Stimulated activated CD4-positive, alpha-beta T cell treated with anti-CD3 and anti-CD28 coated beads, Interleukin-4, amount 100 ng/mL, for 48 hours (primary cell): Measurements from ENCODE around the gene SIL1.

Source experiments
- DNase-seq, 2 donors: peaks; one replicate each; pipeline ENCODE4 v3.0.0-alpha.2; 2020; ENCODE audit warnings: low read depth in 2 of 2

The SIL1 gene

DNA sequence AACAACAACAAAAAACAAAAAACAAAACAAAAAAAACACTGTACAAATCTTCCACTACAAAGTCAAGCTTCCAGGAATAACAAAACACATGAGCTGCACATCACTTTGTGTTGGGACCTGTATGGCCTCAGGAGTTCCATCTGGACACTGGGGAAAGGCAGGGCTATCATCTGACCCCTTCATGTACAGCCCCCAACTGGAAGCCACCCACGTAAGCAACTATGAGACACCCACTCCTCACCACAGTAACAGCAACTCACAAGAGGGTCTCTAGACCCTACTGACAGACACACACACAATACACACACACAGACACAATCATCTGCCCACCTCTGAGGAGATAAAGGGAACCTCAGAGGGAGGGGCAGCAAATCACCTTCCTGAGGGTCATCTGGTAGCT, 241.4 kb downstream of the SIL1 start:
- DNase-seq: no peak

DNA sequence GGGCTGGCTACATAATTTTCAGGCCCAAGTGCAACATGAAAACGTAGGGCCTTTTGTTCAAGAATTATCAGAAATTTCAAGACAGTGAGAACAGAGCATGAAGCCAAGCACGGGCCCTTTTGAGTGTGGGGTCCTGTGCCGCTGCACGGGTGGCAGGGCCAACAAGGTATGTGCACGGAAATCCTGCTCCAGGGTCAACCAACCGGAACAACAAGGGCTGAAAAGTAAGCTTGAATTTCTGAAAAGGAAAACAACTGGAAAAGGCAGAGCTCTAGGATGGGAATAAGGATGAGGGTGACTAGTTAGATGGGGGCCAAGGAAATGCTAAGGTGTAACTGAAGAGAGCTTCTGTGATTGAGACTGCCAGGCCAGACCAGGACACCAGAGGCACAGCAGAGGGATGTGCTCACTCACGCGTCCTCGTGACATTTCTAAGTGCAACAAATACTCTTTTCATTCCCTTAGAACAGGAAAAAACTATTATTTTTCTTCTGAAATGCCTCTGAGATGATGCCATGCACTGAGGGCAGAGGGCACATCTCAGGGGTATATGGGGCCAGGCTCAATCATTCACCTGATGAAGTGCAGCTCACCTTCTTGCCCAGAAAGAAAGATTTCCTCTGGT, 242.4 kb downstream of the SIL1 start:
- DNase-seq: no peak

DNA sequence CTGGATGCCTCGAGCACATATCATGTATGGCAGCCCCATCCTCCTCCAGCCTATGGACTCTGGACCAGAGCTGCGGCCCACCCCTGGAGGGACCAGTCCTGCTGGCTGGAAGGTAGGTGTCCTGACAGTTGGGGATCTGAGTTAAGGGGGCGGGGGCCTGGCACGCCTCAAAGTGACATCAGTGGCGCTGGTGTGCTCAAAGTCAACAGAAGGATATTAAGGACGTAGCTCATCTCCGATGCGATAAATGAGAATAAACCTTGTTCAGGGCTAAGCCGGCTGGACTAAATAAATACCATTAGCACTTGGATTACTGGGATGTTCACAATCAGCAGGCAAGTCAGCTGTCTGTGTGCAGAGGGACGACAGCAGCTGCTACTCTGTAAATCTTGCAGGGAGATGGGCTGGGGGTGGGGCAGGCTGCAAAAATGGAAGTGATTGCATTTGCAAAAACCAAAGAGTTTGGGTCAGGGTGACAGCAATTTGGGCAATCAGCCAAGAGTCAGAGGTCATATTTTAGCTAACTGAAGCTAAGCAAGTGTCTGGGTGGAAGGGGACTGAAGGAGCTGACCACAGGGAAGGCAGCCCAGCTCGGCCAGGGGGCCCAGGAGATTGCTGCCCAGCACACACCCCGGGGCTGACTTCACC, 243.0 kb downstream of the SIL1 start:
- no peak for DNase-seq

DNA sequence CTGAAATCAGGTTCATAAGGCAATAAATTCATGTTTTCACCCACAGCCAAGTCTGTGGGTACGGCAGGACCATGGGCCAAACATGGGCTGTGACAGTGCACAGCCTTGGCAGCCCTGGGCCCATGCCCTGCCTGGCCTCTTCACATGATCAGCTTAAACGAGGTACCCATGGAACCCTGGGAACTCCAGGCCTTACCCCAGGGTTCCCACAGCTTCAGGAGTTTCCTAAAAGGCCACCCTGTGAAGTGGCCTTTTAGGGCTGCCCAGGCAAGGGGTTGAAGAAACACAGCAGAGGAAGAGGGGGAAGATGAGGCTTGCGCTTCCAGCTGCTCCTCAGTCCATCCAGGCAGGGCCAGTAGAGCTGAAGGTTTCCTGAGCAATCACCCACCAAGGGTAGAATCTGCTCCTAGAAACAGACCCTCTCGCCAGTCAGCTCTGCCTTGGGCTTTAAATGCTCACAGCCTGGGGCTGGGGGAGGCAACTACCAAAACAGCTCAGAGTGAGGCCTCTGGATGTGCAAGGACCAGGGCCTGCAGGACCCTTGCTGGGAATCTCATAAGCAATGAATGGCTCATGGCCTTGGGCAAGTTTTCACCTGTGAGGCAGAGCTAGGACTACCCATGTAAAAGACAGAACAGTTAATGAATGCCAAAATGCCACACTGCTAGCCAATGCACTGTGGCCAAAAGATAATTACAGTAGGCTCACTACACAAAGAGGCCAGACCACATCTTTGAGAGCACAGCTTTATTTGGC, 243.7 kb downstream of the SIL1 start:
- DNase-seq: no peak

DNA sequence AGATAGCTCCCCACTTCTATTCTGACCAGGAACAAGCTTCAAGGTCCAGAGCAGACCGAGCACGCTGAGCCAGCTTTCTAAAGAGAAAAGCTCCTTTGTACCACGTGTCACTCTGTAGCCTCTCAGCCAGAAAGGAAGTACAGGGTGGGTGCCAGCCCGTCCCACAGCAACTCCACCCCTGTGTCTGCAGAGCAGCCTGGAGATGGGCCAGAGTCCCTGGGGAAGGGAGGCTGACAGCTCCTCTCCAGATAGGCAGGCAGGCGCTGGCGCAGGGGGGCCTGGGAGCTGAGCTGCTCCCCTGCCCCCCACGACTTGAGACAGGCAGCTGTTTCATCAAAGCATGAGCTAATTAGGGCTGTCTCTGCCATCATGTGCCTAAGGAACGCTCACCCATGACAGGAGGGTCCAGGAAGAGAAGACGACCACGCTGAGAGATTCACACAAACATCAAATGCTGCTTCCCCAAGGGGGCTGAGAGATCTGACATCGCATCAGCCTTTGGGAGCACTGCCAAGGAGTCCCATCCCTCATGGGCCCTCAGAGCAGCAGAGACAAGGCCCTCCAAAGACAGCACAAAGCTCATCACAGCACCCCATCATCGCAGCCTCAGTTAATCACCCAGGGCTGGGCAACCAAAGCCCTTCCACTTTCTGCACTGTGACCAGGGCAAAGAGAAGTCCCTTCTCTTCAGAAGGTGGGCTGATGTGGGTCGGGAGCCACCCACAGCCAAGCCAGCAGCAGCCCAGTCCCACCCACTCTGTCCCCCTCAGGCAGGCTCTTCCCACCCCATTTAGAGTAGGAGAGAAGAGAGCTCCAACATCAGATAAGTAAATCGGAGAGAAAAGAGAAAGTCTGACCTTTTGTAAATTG, 244.5 kb downstream of the SIL1 start:
- DNase-seq: no peak

DNA sequence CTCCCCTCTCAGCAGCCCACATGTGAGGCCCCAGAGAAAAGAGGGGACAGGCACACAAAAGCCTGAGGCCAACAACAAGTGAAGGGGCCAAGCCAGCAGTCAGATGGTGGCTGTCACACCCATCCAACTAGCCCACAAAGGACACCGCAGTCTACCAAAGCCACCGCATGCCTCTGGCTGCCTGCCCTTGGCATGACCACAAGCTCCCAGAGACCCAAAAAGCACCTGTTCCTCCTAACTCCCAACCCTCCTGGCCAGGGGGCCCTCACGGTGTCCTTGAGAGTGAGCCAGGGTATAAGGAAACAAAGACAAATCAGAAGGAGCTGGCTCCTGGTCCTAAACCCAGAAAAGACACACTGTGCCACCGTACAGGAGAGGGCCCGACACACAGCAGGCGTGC, 245.2 kb downstream of the SIL1 start:
- no peak for DNase-seq

DNA sequence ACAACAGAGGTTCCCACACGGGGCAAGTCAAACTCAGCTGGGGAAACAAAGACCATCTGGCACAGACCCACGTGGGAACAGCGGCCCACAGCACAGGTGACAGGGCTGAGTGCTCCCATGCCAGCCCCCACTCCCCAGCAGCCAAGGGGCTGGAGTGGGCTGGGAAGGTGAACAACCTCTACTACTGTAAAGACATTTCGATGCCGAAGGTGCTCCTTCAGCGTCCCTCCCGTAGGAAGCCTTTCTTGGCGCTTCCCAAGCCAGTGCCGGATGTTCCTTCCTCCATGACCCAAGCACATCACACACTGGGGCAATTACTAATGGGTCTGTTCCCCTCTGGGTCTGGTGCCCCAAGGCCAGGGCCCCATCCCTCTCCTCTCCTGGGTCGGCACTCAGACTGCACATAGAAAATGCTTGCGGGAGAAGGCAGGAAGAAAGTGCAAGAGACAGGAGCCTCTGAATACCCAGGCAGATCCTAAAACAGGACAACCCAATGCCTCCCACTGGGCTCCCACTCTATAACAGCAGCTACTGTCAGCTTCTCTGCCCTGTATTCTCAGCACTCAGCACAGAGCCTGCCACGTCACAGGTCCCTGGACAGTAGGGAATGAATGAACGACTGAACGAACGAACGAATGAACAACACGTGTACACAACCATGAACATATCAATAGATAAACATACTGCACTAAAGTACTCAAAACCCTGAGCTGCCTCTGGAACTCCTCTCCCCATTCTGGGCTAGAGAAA, 246.0 kb downstream of the SIL1 start:
- no peak for DNase-seq

DNA sequence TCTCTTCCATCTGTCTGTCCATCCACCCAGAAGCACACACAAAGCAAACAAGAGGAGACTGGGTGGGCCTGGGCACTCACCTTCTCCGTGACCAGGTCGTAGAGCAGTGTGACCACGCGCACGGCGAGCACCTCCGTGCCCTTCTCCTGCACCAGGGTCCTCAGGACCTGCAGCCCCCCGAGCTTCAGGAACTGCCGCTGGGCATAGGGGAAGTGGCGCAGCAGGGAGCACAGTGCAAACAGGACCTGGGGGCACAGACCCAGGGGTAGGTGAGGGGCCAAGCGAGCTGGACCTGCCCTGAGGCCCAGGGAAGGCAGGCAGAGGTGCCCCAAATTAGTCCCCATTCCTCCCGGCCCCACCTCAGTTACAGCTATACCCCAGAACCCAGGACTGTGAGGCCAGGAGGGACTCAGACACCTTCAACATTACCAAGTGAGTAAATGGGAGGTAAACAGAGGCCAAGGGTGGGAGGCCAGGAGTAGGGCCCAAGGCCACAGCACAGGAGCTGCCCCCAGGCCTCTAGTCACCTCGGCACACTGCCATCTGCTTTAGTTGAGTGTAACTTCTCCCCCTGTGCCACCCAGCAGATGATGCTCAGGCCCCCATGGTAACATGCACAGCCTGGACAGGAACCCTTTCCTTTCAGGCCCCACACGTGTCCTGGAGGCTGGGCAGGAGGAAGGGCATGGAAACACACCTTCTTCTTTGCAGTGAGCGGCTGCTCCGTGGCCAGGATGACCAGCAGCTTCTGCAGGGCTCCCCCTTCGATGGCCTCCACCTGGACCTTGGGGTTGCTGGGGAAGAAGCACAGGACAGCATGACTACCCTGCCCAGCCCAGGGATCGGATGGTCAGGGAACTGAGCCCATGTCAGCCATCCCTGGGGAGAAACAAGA, 246.8 kb downstream of the SIL1 start:
- no peak for DNase-seq

DNA sequence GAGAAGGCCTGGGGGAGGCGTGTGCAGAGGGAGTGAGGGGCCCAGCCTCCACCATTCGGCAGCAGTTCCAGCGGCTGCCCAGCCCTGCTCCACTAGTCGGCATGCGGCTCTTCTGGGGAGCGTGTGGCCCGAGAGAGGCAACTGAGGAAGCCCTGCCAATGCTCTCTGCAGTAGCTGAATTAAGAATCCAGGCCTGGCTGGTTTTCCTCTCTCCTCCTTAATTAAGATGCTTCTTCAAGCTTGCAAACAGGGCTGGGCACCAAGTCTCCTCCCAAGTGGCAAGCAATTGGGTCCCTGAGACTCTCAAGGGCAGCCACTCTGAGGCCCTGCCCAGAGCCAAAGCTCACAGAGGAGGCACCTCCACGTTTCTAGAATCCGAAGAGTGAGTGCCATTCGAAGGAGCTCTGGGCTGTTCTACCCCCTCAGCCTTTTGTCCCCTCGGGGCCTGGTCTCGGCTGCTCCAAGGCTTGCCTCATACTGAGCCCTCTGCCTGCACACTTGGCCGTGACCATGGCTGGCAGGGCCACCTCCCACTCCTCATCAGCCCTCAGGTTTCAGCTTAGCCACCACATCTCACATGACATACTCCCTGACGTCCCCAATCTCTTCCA, 247.6 kb downstream of the SIL1 start:
- DNase-seq: no peak

DNA sequence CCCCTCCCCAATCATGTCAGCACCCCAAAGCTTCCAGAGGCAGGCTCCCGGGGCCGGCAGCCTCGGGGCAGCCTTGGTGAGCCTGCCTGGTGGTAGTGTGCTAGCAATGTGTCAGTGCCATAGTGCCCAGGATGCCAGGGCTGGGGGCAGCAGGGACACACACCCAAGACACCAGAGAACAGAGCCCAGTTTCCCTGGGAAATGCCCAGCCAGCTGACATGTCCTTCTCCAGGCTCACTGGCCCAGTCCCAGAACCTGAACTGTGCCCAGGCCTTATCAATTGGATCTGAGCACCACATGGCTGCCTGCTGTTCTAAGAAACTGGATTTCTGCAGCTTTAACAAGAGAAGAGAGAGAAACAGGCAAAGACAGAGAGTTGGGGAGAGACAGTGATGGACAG, 248.2 kb downstream of the SIL1 start:
- DNase-seq: no peak

DNA sequence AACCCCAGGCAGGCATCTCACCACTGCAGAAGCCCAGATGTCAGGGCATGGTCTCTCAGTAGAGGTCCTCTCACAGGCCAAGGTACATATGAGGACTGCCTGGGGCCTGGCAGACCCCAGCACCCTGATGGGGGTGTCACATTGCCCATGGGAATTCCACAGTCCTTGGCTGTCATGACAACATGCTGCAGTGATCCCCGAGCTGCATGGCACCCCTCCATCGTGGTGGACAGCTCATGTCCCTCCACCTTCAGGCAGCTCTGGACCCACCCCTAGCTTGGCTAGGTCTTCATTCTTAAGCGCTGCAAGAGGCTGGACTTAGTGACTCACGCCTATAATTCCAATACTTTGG, 249.0 kb downstream of the SIL1 start:
- no peak for DNase-seq

DNA sequence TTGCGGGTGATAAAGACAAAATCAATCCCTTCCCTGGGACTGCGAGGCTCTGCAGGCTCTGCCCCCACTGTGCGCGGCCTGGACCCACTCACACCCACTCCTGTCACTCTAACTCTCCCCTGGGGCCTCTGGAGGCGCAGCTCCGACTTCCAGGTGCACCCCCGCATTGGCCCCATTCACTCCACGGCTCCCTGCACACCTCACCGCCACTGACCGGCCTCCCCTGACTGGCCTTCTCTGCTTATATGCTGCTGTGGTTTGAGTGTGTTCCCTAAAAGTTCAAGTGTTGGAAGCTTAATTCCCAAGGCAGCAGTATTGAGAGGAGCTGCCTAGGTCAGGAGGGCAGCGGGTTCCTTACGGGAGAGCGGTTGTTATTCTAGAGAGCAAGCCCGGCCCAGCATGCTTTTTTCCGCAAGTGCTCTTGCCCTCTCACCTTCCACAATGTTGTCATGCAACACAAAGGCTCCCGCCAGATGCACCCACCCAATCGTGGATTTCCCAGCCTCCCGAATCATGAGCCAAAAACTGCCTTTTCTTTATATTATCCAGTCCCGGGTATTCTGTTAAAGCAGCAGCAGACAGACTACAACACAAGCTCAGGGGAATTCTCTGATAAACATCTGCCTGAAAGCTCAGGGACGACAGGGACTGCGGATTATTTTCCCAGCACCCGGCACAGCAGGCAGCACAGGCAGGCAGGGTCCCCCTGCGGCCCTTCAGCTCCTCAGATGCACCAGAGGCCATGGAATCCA, 249.5 kb downstream of the SIL1 start:
- DNase-seq: no peak

DNA sequence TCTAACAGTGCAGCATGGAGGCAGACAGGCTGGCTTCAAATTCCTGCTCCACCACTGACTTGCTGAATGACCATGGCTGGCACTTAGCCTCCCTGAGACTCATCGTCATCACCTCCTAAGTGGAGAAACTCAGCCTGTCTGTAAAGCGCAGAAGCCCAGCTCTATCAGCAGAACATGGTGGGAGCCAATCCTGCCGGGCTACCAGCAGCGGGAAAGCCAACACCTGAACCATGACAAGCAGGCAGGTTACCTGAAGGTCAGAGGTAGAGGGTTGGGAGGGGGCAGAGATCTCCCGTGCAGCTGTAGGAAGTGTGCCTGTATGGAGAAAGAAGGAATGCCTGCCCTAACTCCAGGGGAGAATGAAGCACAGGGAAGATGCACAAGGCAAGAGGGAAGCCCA, 250.4 kb downstream of the SIL1 start:
- DNase-seq: no peak

DNA sequence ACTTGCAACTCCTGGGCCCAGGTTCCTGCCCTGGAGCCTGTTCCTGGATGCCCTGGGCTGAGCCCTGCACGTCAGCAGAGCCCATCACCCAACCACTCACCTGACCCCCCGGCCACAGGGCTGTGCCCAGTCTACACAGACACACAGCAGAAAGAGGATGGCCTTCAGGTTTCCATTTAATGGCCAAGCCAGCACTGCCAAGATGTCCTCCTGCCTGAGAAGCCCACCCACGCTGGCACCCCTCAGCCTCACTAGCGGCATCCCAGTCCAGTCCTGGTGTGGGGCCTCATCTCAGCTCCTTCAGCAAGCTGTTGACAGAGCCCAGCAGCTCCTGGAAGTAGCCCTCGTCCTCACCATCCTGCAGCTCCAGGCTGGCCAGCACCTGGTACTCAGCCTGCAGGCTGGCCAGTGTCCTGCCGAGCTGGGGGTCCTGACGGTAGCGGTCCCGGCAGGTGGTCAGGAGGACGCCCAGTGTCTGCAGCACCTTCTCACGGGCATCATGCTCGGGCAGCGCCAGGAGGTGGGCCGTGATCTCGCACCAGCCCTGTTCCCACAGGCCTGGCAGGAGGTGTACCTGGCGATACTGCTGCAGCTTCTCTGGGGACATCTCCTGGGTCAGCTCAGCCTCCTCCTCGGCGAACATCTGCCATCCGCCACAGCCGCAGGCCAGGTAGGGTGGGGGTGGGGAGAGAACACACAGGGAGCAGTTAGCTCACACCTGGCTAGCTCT, 251.2 kb downstream of the SIL1 start:
- DNase-seq: no peak

DNA sequence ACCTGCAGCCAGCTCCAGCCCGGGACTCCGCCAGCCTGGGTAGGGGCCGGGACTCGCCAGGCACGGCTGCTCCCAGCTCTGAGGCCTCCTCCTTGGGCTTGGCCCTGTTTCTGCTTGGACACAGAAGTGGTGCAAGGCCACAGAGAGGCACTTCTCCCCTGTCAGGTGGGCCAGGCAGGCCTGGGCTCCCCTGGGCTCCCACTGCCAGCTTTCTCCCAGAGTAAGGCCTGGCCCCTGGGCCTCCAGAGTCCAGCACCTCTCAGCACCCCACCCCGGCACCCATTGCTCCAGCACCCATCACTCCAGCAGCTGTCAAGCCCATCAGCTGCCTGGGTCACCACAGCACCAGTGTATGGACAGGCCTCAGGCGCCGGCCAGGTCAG, 251.9 kb downstream of the SIL1 start:
- no peak for DNase-seq

DNA sequence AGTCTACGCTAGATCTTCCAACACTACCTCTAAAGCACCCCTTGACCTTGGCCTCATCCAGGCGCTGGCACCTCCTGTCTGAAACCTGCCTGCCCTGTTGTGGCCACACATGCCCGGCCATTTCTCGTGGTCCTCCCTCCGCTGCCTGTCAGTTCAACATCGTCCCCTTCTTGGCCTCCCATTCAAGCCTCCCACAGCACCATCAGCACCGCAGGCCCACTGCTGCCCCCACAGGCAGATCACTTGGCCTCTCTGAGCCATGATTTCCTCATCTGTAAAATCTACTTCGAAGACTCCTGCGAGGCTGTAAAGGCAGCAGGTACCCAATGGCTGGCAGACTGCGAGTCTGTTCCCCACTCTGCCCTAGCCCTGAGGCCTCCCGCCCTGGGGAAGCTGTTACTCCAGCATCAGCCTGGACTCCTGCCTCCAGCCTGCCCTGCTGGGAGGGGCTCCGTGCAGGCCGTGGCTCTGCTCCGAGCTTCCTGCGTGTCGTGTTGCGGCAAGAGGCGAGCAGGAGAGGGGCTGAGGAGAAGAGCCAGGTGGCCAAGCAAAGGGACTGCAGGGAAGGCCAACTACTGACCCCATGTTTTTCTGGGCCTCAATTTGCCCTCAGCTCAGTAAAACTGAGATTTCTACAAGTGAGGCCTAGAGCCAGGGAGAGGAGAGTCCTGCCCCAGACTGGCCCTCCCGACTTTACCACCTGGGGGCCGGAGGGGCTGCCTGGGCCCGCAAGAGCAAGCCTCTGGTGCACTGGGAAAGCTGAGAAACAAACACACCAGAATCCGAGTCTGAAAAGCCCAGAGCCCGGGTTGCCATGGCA, 252.5 kb downstream of the SIL1 start:
- no peak for DNase-seq

DNA sequence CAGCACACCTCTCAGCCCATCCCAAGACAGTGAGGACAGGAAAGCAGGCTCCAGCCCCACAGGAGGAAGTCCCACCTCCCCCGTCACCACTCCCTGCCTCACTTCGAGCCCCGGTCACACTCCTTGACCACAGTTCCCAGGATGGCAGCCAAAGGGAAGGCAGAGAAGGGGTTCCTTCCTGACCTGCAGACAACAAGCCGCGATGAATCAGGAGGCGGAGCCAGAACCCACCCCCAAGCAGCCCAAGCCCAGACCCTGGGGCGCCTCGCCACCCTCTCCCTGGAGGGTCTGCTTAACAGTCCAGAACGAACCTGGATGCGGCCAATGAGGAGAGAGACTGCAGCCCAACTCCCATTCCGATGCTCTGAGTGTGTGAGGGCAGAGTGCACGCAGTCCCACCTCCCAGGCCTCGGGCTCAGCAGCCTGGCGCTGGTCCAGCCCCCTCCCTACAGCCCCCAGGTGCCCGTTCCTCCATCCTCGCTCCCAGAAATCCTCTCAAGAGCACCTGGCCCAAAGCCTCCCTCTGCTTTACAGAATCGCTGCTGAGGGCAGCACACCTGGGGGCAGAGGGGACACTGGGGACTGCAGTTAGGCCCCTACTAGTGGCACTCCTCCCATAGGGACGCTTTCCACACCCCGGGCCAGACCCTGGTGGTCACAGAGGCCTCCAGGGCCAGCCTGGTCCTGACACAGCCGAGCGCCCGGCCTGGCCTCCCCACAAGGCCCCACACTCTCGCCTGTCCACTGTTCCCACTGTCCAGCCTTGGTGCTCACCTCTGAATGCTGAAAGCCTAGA, 253.4 kb downstream of the SIL1 start:
- DNase-seq: no peak
